Endothelial cell of umbilical vein (primary cell): ENCODE measurements around the gene KIF22. TPM values are rescaled to one million over a fixed set of nuclear protein-coding genes. Genes with fewer than 3 reads are reported as not detected.
"Not testable (repeated sequence)": the region's sequence is repeated elsewhere in the genome, so short reads cannot be mapped to it uniquely, and the experiment has no call there.

Experiments
- BruUV-seq: library from RNA; stranded (reverse); fragments of 400-500 nt; replicated peaks from 2 replicates; lab custom pipeline; 2021; lab: Mats Ljungman, UMichigan
- CTCF ChIA-PET: fragments of 300-600, 350-600 bp; sonication (Branson Sonifier 250); formaldehyde crosslinking; loops from one replicate; lab custom pipeline; 2021; ENCODE audit warnings: antibody characterized with exemption, inconsistent platforms; lab: Charles Lee
- POLR2A ChIA-PET: fragments of 300-600, 350-600 bp; sonication (Branson Sonifier 250); formaldehyde crosslinking; loops from one replicate; lab custom pipeline; 2021; ENCODE audit warnings: antibody characterized with exemption, inconsistent platforms; lab: Charles Lee
- DNase-seq: peaks from one replicate; pipeline ENCODE4 v3.0.0-alpha.2; 2011; ENCODE audit warnings: low read depth, low spot score
- FAIRE-seq: peaks from 2 replicates; lab custom pipeline; 2011; peaks lifted over from hg19 to GRCh38; lab: Jason Lieb, UNC
- H2AFZ ChIP-seq: 2 replicates; pipeline ENCODE4 v1.6.0; 2012; ENCODE audit warnings: low read depth, low read length, control low read depth, inconsistent platforms
- H3K27ac ChIP-seq: 2 replicates; pipeline ENCODE4 v1.5.1; 2011; ENCODE audit warnings: low read depth, mild to moderate bottlenecking, control low read depth, low read length, moderate library complexity; ENCODE audit not compliant: insufficient read depth
- H3K27me3 ChIP-seq, 2 experiments: 2 replicates each; pipeline versions ENCODE4 v1.6.0 to v1.6.1; 2011; ENCODE audit warnings: low read length in 2 of 2, mixed read lengths in 1 of 2; ENCODE audit not compliant: control insufficient read depth in 2 of 2, insufficient read depth in 2 of 2
- H3K36me3 ChIP-seq, 2 experiments: 2 replicates in 1 of 2; 3 replicates in 1 of 2; pipeline ENCODE4 v1.5.1; 2011; ENCODE audit warnings: low read length in 2 of 2, mild to moderate bottlenecking in 1 of 2, moderate library complexity in 1 of 2; ENCODE audit not compliant: control insufficient read depth in 2 of 2, insufficient read depth in 2 of 2; ENCODE audit errors: extremely low read depth in 1 of 2
- H3K4me1 ChIP-seq: 3 replicates; pipeline ENCODE4 v1.5.1; 2011; ENCODE audit warnings: mild to moderate bottlenecking, low read length; ENCODE audit not compliant: control insufficient read depth, insufficient read depth; ENCODE audit errors: extremely low read depth
- H3K4me2 ChIP-seq: 2 replicates; pipeline ENCODE4 v1.6.1; 2011; ENCODE audit warnings: low read length, control low read depth, mixed read lengths; ENCODE audit not compliant: insufficient read depth
- H3K4me3 ChIP-seq, 3 experiments: fragments of 200-600 bp in 1 of 3; sonication (generic), shearing (Covaris generic) in 1 of 3; replicated peaks in 1 of 3; 2 replicates each; pipeline ENCODE4 v1.5.1; 2011 to 2016; ENCODE audit warnings: control low read depth in 3 of 3, low read length in 3 of 3, mild to moderate bottlenecking in 2 of 3, inconsistent platforms in 1 of 3, low read depth in 1 of 3, moderate library complexity in 1 of 3; ENCODE audit not compliant: insufficient read depth in 1 of 3
- H3K79me2 ChIP-seq: 2 replicates; pipeline ENCODE4 v1.6.0; 2012; ENCODE audit warnings: low read length, inconsistent platforms; ENCODE audit not compliant: control insufficient read depth, insufficient read depth
- H3K9ac ChIP-seq: replicated peaks from 2 replicates; pipeline ENCODE3; 2011; ENCODE audit warnings: low read length, control low read depth; ENCODE audit not compliant: insufficient read depth; ENCODE audit errors: extremely low read depth
- H3K9me1 ChIP-seq: replicated peaks from 3 replicates; pipeline ENCODE4 v1.6.0; 2011; ENCODE audit warnings: mild to moderate bottlenecking, low read length; ENCODE audit not compliant: control insufficient read depth, insufficient read depth; ENCODE audit errors: extremely low read depth
- H3K9me3 ChIP-seq: replicated peaks from 2 replicates; pipeline ENCODE4 v1.5.1; 2012; ENCODE audit warnings: low read length, inconsistent platforms; ENCODE audit not compliant: control insufficient read depth, insufficient read depth
- H4K20me1 ChIP-seq: replicated peaks from 2 replicates; pipeline ENCODE3; 2011; ENCODE audit warnings: mild to moderate bottlenecking, low read length; ENCODE audit not compliant: control insufficient read depth, insufficient read depth; ENCODE audit errors: extremely low read depth
- EZH2 ChIP-seq: IDR thresholded peaks from 2 replicates; pipeline ENCODE4 v1.6.1; 2012; ENCODE audit warnings: borderline replicate concordance, low read depth, mild to moderate bottlenecking, moderate library complexity, low read length, inconsistent platforms; ENCODE audit not compliant: severe bottlenecking
- FOS ChIP-seq: IDR thresholded peaks from 2 replicates; pipeline ENCODE4 v1.6.1; 2011; ENCODE audit warnings: mild to moderate bottlenecking, low read length, moderate library complexity, borderline replicate concordance; ENCODE audit not compliant: insufficient read depth
- dilution Hi-C: fragments of 300-500 bp; cut with MboI; formaldehyde crosslinking; loops from one replicate; pipeline ENCODE4 v1.15.0; 2019; ENCODE audit warnings: low sequenced_read_pairs; ENCODE audit not compliant: extremely low pct_ligation_motif_present
- intact Hi-C: fragments of 100-400 bp; cut with micrococcal nuclease; formaldehyde crosslinking; loops from one replicate; pipeline ENCODE4 v1.10.0; 2022
- polyA plus RNA-seq, 4 experiments: library from polyadenylated mRNA; depleted of rRNA in 3 of 4; stranded (reverse) in 3 of 4; unstranded in 1 of 4; fragments of >200 nt; gene quantifications; 2 replicates each; pipeline versions ENCODE4 v1.2.1 to v1.2.3, GENCODE V29; 2011 to 2012; ENCODE audit warnings: missing spikeins in 1 of 4
- total RNA-seq: library from RNA; stranded (reverse); gene quantifications from 2 replicates; pipeline ENCODE4 v1.2.3, GENCODE V29; 2021
- TF ChIP-seq, protein P1 (sequence below): IDR thresholded peaks from 2 replicates; pipeline ENCODE4 v1.6.1; 2011; ENCODE audit not compliant: insufficient read depth, insufficient read length

The KIF22 gene
- total and polyA plus RNA-seq, 2 donors (not counting 3 experiments of a cell fraction or from before 2014, with no cell fraction given), result 67.3 to 90.0 TPM

DNA sequence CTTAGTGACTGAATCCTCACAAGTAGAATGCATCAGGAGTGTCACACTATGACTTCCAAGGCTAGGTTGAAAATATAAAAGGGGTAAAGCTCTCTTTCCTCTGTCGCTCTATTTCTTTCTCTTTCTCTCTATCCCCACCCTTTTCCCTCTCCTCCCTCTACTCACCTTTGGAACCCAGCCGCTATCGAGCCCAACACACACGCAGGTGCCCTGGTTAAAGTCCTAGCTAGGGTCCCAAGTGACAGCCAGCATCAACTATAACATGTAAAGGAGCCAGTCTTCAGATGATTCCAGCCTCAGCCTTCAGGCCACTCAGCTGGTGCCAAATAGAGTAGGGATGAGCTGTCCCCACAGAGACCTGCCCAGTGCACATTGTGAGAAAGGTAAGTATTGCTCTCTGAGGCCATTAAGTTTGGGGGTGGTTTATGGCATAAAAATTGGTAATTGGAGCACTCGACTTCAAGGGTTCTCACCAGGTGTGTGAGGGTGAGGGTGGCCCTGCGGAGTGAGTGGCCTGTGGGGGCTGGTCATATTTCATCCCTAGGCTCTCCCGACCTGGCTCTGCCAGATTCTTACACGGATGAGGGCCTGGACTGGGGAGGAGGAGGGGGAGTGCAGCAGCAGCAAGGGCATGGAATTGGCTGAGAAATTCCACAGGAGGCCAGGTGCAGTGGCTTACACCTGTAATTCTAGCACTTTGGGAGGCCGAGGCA, 29.8 kb upstream of the KIF22 start:
- Histone ChIP-seq H4K20me1 (no peaks in the 10 kb centered on the region), H3K27me3 (no peaks in the 10 kb centered on the region), H2AFZ (no peak overlapping the region), H3K36me3 (no peaks in the 10 kb centered on the region), H3K9me1 (no peaks in the 10 kb centered on the region), H3K4me1 (no peaks in the 10 kb centered on the region), H3K4me2 (no peak overlapping the region), H3K9ac (no peak overlapping the region), H3K79me2 (no peaks in the 10 kb centered on the region), H3K4me3 (no peak overlapping the region), H3K27ac (no peak overlapping the region), H3K9me3 (no peaks in the 10 kb centered on the region)
- BruUV-seq, result no TSS peak
- intact Hi-C loops, result no loop called here
- POLR2A ChIA-PET, result no interaction called here
- DNase-seq, result no peak
- dilution Hi-C loops, result no loop called here
- TF ChIP-seq FOS, result no peak
- no peak for TF ChIP-seq EZH2
- TF ChIP-seq, protein P1, sequence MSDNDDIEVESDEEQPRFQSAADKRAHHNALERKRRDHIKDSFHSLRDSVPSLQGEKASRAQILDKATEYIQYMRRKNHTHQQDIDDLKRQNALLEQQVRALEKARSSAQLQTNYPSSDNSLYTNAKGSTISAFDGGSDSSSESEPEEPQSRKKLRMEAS, result no peak
- no peak for FAIRE-seq
- CTCF ChIA-PET, result no interaction called here

DNA sequence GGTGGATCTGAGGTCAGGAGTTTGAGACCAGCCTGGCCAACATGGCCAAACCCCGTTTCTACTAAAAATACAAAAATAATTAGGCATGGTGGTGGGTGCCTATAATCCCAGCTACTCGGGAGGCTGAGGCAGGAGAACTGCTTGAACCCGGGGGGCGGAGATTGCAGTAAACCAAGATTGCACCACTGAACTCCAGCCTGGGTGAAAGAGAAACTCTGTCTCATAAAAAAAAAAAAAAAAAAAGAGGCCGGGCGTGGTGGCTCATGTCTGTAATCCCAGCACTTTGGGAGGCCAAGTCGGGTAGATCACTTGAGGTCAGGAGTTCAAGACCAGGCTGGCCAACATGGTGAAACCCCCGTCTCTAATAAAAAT, 29.3 kb upstream of the KIF22 start:
- intact Hi-C loops, H3K9me3 ChIP-seq, CTCF ChIA-PET, H3K27ac ChIP-seq, FAIRE-seq, H2AFZ ChIP-seq, DNase-seq, H3K9me1 ChIP-seq, POLR2A ChIA-PET, H3K4me3 ChIP-seq, H3K4me2 ChIP-seq, H3K4me1 ChIP-seq, H3K27me3 ChIP-seq, H3K36me3 ChIP-seq, dilution Hi-C loops, H3K9ac ChIP-seq, H4K20me1 ChIP-seq, H3K79me2 ChIP-seq, BruUV-seq: not testable (repeated sequence)
